Mesendoderm (in vitro differentiated cells): Measurements from ENCODE around the gene RBM4B.
A peak's percentile ranks its signal among the peaks of the same experiment; 100 is the strongest.

Experiments used
- DNase-seq: peaks from one replicate; pipeline ENCODE4 v3.0.0; 2013
- H2AK5ac ChIP-seq: 2 replicates; pipeline ENCODE4 v1.6.1; 2013; ENCODE audit warnings: low read length, inconsistent platforms
- H2BK120ac ChIP-seq: 2 replicates; pipeline ENCODE4 v1.6.1; 2013; ENCODE audit warnings: low read depth, mild to moderate bottlenecking, low read length, moderate library complexity, mixed read lengths
- H2BK15ac ChIP-seq: replicated peaks from 2 replicates; pipeline ENCODE4 v1.6.1; 2013; ENCODE audit warnings: low read depth, mild to moderate bottlenecking, moderate library complexity
- H2BK5ac ChIP-seq: 2 replicates; pipeline ENCODE4 v1.6.1; 2013; ENCODE audit warnings: low read length, inconsistent platforms
- H3K18ac ChIP-seq: 2 replicates; pipeline ENCODE4 v1.6.1; 2013; ENCODE audit warnings: mild to moderate bottlenecking, low read length, mixed read lengths
- H3K23ac ChIP-seq: one replicate; pipeline ENCODE4 v1.6.1; 2013; ENCODE audit warnings: low read length
- H3K27ac ChIP-seq: 2 replicates; pipeline ENCODE4 v1.5.1; 2013; ENCODE audit warnings: low read depth, mild to moderate bottlenecking, inconsistent platforms, low read length, moderate library complexity
- H3K27me3 ChIP-seq: 2 replicates; pipeline ENCODE4 v1.6.1; 2013; ENCODE audit warnings: low read length, control low read depth, mild to moderate bottlenecking, inconsistent platforms; ENCODE audit not compliant: insufficient read depth, poor library complexity
- H3K36me3 ChIP-seq: 2 replicates; pipeline ENCODE4 v1.6.1; 2013; ENCODE audit warnings: low read length, inconsistent platforms; ENCODE audit not compliant: control insufficient read depth, insufficient read depth
- H3K4ac ChIP-seq: one replicate; pipeline ENCODE4 v1.6.1; 2013; ENCODE audit warnings: low read depth, mild to moderate bottlenecking, low read length, moderate library complexity
- H3K4me1 ChIP-seq: 2 replicates; pipeline ENCODE4 v1.6.1; 2013; ENCODE audit warnings: low read depth, low read length, inconsistent platforms; ENCODE audit not compliant: control insufficient read depth
- H3K4me2 ChIP-seq: 2 replicates; pipeline ENCODE4 v1.6.1; 2013; ENCODE audit warnings: low read length
- H3K4me3 ChIP-seq: 2 replicates; pipeline ENCODE4 v1.5.1; 2013; ENCODE audit warnings: mild to moderate bottlenecking, low read length
- H3K56ac ChIP-seq: one replicate; pipeline ENCODE4 v1.6.1; 2013; ENCODE audit warnings: low read length
- H3K79me1 ChIP-seq: 2 replicates; pipeline ENCODE4 v1.6.1; 2013; ENCODE audit warnings: low read length, inconsistent platforms
- H3K79me2 ChIP-seq: 2 replicates; pipeline ENCODE4 v1.6.1; 2013; ENCODE audit warnings: mild to moderate bottlenecking, low read length; ENCODE audit not compliant: control insufficient read depth, insufficient read depth
- H3K9ac ChIP-seq: 2 replicates; pipeline ENCODE4 v1.6.1; 2013; ENCODE audit warnings: low read length, inconsistent platforms
- H4K5ac ChIP-seq: one replicate; pipeline ENCODE4 v1.6.1; 2013; ENCODE audit warnings: low read length
- H4K8ac ChIP-seq: one replicate; pipeline ENCODE4 v1.6.1; 2013; ENCODE audit warnings: low read depth, mild to moderate bottlenecking, control low read depth, low read length, moderate library complexity
- whole genome bisulfite sequencing: extraction: QIAGEN DNeasy Blood & Tissue Kit; methylation state at CpG from one replicate; pipeline ENCODE4 v1.1.7; 2013; ENCODE audit warnings: low lambda C conversion rate, missing lambda C conversion rate; ENCODE audit not compliant: insufficient coverage; ENCODE audit errors: extremely low coverage; 5-methylcytosine and 5-hydroxymethylcytosine counted together

The RBM4B gene

GRCh38 chr11:66698491-66698890, 20.8 kb upstream of the RBM4B start:
- Histone ChIP-seq H4K8ac (no peak overlapping the region), H3K9ac (no peak overlapping the region), H3K36me3 (peaks cover 2% of the 10 kb centered on the region), H2AK5ac (no peak overlapping the region), H3K4me2 (no peak overlapping the region), H3K4ac (no peak overlapping the region), H3K79me2 (no peaks in the 10 kb centered on the region), H2BK120ac (no peak overlapping the region), H3K18ac (no peak overlapping the region), H4K5ac (no peak overlapping the region), H3K23ac (no peak overlapping the region), H3K79me1 (no peaks in the 10 kb centered on the region), H2BK15ac (no peak overlapping the region), H3K4me1 (no peaks in the 10 kb centered on the region), H3K27ac (no peak overlapping the region), H2BK5ac (no peak overlapping the region), H3K27me3 (no peaks in the 10 kb centered on the region), H3K4me3 (no peak overlapping the region), H3K56ac (no peak overlapping the region)
- DNase-seq: no peak
- WGBS: no CpG with 5 or more reads among the region's 9 CpGs

DNA sequence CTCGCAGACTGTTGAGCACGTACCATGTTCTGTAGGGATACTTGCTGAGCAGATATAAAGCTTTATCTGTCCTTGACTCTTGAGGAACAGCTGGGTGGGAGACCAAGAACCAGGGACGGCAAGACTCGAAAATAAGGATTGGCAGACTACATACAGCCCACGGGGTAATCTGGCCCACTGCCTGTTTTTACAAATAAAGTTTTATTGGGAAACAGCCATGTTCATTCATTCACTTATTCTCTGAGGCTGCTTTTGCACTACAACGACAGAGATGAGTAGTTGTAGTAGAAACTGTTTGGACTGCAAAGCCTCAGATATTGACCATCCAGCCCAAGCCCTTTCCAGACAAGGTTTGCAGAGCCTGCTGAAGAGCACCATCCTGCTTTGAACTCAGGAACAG, 20.3 kb upstream of the RBM4B start:
- Histone ChIP-seq H3K36me3 (peaks cover 2% of the 10 kb centered on the region), H2AK5ac (no peak overlapping the region), H4K5ac (no peak overlapping the region), H2BK120ac (no peak overlapping the region), H4K8ac (no peak overlapping the region), H3K23ac (no peak overlapping the region), H2BK5ac (no peak overlapping the region), H3K79me1 (no peaks in the 10 kb centered on the region), H3K79me2 (no peaks in the 10 kb centered on the region), H3K4me3 (no peak overlapping the region), H3K4me1 (no peaks in the 10 kb centered on the region), H3K18ac (no peak overlapping the region), H3K4me2 (no peak overlapping the region), H2BK15ac (no peak overlapping the region), H3K4ac (no peak overlapping the region), H3K27ac (no peak overlapping the region), H3K27me3 (no peaks in the 10 kb centered on the region), H3K9ac (no peak overlapping the region), H3K56ac (no peak overlapping the region)
- no peak for DNase-seq
- no CpG with 5 or more reads among the region's 6 CpGs for WGBS

DNA sequence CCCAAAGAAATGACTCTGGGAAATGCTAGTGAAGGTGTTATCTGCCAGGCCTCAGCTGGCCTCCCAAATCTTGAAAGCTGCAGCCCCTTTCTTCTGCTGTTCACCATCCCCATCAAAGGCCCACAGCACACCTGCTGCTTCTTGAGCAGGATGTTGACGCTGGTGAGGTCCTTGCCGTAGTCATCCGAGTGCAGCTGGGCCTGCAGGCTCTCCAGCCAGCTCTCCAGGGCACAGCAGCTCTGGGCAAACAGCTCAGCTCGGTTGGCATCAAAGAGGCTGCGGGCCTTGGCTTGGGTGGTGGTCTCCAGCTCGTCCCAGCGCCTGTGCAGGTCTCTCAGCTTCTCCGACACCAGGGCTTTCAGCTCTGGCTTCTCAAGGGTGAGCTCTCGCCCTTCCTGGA, 18.5 kb upstream of the RBM4B start:
- Histone ChIP-seq H3K9ac (no peak overlapping the region), H4K8ac (no peak overlapping the region)
- no CpG with 5 or more reads among the region's 9 CpGs for WGBS

DNA sequence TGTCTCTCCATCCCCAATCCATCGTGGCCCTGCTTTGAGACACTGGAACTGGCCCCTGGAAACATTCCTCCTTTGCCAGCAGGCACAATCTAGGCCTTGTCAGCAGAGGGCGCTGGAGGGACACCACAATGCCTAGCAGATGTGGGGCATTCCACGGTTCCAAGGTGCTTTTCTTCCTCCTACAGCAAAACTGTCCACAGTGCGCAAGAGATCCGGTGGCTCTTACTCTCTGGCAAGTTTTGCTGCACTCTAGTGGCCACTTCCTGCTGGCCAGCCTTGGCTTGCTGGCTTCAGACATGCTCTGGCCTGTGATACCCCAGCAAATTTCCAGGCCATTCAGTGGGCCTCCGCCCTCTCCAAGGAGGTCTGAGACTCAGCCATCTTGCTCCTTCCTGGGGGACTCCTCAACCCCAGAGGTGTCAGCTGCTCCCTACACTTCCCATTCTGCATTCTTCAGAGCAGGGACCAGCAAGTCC, 17.1 kb upstream of the RBM4B start:
- H3K4me2 ChIP-seq: no peak overlapping the region
- H3K79me1 ChIP-seq: no peaks in the 10 kb centered on the region
- H2AK5ac ChIP-seq: no peak overlapping the region
- no peak overlapping the region for H3K4me3 ChIP-seq
- no peak overlapping the region for H3K23ac ChIP-seq
- no peaks in the 10 kb centered on the region for H3K4me1 ChIP-seq
- no peak overlapping the region for H3K4ac ChIP-seq
- no peak overlapping the region for H4K5ac ChIP-seq
- no peaks in the 10 kb centered on the region for H3K27me3 ChIP-seq
- no peak overlapping the region for H4K8ac ChIP-seq
- no peak overlapping the region for H3K27ac ChIP-seq
- no peak overlapping the region for H2BK5ac ChIP-seq
- no peak overlapping the region for H3K18ac ChIP-seq
- no peaks in the 10 kb centered on the region for H3K79me2 ChIP-seq
- peak; percentile 99 for DNase-seq
- H2BK15ac ChIP-seq: no peak overlapping the region
- no peak overlapping the region for H3K9ac ChIP-seq
- WGBS: no CpG with 5 or more reads among the region's 6 CpGs
- no peak overlapping the region for H2BK120ac ChIP-seq
- H3K36me3 ChIP-seq: peaks cover 2% of the 10 kb centered on the region
- H3K56ac ChIP-seq: no peak overlapping the region

More for the DNA sequence above, 18.5 kb upstream of the RBM4B start:
- H3K56ac ChIP-seq: no peak overlapping the region
- H2AK5ac ChIP-seq: no peak overlapping the region
- no peak for DNase-seq
- H3K4me1 ChIP-seq: no peaks in the 10 kb centered on the region
- no peak overlapping the region for H4K5ac ChIP-seq
- H2BK120ac ChIP-seq: no peak overlapping the region
- no peak overlapping the region for H3K4me3 ChIP-seq
- H3K23ac ChIP-seq: no peak overlapping the region
- H2BK5ac ChIP-seq: no peak overlapping the region
- H3K4ac ChIP-seq: no peak overlapping the region
- H3K27me3 ChIP-seq: no peaks in the 10 kb centered on the region
- H3K4me2 ChIP-seq: no peak overlapping the region
- peaks cover 2% of the 10 kb centered on the region for H3K36me3 ChIP-seq
- no peaks in the 10 kb centered on the region for H3K79me1 ChIP-seq
- no peak overlapping the region for H3K27ac ChIP-seq
- no peaks in the 10 kb centered on the region for H3K79me2 ChIP-seq
- no peak overlapping the region for H3K18ac ChIP-seq
- no peak overlapping the region for H2BK15ac ChIP-seq

- Histone ChIP-seq H3K23ac (no peak overlapping the region), H2BK5ac (no peak overlapping the region), H2BK15ac (no peak overlapping the region), H3K9ac (no peak overlapping the region), H4K8ac (no peak overlapping the region), H3K4me2 (no peak overlapping the region), H3K36me3 (peaks cover 2% of the 10 kb centered on the region), H2BK120ac (no peak overlapping the region), H3K27me3 (no peaks in the 10 kb centered on the region), H3K56ac (no peak overlapping the region), H3K79me2 (no peaks in the 10 kb centered on the region), H3K27ac (no peak overlapping the region), H3K4me1 (no peaks in the 10 kb centered on the region), H3K4me3 (no peak overlapping the region), H3K18ac (no peak overlapping the region), H4K5ac (no peak overlapping the region), H2AK5ac (no peak overlapping the region), H3K79me1 (no peaks in the 10 kb centered on the region), H3K4ac (no peak overlapping the region)
- DNase-seq: no peak
- WGBS: no CpG with 5 or more reads among the region's 13 CpGs
Observed at GRCh38 chr11:66694056-66694410, 16.3 kb upstream of the RBM4B start.

DNA sequence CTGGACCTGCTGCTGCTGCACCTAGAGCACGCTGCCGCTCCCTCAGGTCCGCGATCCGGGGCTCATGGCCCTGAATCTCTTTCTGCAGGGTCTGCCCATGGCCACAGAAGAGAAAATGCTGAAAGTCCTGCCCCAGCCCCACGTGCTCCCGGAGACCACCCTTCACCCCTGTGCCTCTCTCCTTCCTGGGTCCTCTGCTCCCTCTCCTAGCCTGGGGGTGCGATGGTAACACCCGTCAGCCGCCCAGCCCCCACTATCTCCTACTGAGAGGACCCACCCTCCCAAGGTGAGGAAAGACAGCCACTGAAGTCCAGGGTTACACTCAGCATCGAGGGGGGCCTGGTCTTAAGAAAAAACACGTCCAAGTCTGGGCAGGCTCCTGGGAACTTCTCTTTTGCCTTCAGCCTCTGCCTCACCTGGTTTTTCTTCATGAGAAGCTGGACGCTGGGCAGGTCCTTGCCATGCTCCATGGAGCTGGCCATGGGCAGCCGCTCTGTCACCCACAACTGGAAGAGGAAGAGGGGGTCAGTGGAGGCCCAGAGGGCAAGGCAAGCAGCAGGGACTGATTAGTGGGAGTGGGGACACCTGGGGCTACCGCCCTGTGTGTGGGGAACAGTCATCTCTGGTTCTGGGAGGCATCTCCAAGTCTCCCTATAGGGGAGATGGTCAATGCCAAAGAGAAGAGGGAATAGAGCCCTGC, 15.8 kb upstream of the RBM4B start:
- Histone ChIP-seq H2AK5ac (no peak overlapping the region), H3K4ac (no peak overlapping the region), H3K4me2 (no peak overlapping the region), H3K79me2 (no peaks in the 10 kb centered on the region), H3K27me3 (no peaks in the 10 kb centered on the region), H3K79me1 (no peaks in the 10 kb centered on the region), H2BK15ac (no peak overlapping the region), H3K23ac (no peak overlapping the region), H2BK120ac (no peak overlapping the region), H4K5ac (no peak overlapping the region), H3K9ac (no peak overlapping the region), H3K56ac (no peak overlapping the region), H4K8ac (no peak overlapping the region), H2BK5ac (no peak overlapping the region), H3K27ac (no peak overlapping the region), H3K18ac (no peak overlapping the region), H3K4me1 (no peaks in the 10 kb centered on the region), H3K4me3 (no peak overlapping the region), H3K36me3 (peaks cover 2% of the 10 kb centered on the region)
- DNase-seq: no peak
- WGBS: no CpG with 5 or more reads among the region's 15 CpGs
